Activated naive CD4-positive, alpha-beta T cell (primary cell): ENCODE measurements around the gene ADIPOQ.
A peak's percentile ranks its signal among the peaks of the same experiment; 100 is the strongest.
"Not testable (repeated sequence)": the region's sequence is repeated elsewhere in the genome, so short reads cannot be mapped to it uniquely, and the experiment has no call there.

Experiments used
- DNase-seq, 4 experiments: peaks; one replicate each; lab custom pipeline; 2025; lab: John Stamatoyannopoulos, UW

The ADIPOQ gene

DNA sequence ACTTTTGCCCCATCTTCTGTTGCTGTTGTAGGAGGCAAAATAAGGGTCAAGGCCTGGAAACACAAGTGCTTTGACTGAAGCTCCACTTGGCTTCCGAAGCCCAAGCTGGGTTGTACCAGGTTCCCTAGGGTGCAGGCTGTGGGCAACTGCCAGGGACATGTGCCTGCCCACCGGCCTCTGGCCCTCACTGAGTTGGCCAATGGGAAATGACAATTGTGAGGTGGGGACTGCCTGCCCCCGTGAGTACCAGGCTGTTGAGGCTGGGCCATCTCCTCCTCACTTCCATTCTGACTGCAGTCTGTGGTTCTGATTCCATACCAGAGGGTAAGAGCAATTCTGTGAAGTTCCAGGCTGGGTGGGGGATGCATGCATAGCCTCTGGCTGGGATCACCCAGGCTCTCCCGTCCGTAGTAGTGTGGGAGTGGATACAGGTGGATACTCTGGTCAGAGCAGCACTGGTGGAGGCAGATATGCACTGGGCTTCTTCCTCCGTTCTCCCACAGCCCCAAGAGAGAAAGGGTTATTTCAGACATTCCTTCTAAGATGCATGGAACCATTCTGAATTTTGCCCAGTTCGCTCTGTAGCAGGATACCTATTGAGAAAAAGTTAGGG, at the start of gene ADIPOQ:
Gene ADIPOQ, plus strand, starts transcription at position 285 of the 613 bp plus-strand sequence. CDS start 10,349 bp downstream, outside the sequence.
- DNase-seq, result no peak

DNA sequence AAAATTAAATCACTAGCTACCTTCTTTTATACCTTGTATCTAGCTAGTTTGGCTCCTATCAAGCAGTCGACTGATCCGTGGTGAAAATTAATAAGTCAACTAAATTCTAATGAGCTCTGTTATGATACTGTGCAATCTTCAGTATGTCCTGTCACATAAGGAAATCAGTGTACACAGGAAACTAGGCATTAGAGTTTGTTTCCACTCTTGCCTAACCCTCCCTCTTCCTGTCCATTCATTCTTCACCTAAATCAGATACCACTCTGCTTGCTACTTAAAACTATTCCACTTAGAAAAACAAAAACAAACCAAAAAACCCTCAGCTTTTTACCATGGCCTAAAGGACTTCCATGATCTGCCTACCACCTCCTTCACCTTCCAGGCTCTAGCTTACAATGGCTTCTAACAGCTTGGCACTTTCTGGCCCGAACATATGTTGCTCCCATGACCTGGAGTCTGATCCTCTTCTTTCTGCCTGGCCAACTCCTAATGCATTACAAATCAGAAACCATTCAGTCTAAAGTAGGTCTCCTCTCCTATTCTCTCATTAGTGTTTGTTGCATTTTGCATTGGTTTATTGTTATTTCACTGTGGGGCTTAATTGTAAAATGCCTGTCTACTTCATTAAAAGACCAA, 44.2 kb upstream of the ADIPOQ start:
- DNase-seq, result no peak

DNA sequence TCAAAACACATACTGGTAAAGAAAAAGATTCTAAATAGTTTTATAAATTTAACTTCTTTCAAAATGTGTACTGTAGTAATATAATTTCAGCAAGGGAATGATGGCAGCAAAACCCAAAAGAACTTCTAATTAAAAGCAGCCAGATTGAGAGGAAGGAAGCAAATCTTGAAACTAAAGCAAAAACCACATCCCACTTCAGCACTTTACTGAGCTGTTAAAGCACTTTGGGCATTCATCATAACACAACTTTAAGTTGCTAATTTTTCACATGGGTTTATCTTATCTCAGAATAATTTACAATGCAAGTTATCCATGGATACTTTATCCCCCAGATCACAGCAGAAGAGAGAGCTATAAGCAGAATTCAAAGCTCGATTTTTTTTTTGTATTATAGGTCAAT, 42.2 kb upstream of the ADIPOQ start:
- DNase-seq, result no peak

DNA sequence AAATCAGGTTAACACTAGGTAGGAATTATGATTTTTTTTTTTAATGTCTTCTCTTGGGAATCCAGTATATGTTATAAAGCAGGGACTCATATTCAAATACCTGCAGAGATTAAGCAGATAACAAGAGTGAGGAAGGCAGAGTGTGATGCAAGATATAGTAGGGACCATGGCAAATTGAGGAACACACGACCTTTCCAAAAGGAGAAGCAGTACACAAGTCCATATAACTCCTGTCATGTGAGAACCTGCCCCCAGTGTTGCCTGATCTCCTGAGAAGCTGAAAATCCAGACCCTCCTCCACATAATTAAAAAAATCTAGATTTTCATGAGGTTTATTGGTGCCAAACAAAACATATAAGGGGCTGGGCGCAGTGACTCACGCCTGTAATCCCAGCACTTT, 39.8 kb upstream of the ADIPOQ start:
- no peak for DNase-seq

DNA sequence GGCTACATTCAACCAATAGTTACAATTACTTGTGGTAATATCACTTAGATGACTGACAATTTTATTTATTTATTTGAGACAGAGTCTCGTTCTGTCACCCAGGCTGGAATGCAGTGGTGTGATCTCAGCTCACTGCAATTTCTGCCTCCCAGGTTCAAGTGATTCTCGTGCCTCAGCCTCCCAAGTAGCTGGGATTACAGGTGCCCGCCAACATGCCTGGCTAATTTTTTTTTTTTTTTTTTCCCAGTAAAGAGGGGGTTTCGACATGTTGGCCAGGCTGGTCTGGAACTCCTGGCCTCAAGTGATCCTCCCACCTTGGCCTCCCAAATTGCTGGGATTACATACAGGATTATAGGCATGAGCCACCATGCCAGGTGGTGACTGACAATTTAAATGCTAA, 39.1 kb upstream of the ADIPOQ start:
- DNase-seq, result not testable (repeated sequence)

DNA sequence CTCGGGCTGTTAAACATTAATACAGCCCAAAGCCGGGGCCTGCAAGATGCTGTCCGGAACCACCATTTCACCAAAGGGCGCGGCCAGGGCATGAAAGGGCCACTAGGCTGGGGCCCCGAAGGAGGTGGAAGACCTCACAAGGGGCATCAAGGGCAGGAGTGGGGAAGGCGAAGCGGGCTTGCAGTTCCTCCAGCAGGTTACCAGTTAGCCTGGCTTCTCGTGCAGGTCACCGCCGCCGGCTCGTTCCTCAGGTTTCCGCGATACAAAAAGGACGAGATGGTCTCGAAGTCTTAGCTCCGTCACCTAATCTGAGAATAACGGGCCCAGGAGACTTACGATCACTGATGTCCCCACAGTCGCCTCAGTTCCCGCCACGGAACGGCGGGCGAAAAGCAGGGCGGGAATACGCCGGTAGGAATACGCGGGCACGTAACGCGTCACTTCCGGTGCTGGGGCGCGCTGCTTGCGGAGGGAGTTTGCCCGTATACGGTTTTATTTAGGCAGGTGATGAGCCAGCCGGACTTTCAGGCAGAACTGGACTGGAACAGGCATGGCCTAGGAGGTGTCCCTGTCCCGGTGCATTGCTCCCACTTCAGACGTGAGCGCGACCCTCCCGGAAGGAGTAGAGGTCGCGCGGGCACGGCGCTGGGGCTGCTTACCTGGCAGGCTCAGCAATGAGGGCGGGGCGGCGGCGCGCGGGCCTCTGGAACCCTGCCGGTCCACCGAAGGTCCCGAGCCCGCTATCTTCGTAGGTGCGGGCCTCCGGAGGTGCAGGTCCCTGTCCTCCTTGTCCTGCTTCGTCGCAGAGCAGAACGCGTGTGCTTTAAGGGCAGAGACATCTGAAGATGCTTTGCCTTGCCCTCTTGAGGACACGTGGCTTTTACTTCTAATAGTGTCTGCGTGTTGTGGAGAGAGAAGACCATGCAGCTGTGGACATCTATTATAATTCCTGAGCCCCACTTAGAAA, 36.1 kb upstream of the ADIPOQ start, which contains the start of gene RFC4:
Gene RFC4, minus strand, starts transcription at position 394 of the 967 bp plus-strand sequence. CDS start 1,769 bp downstream, outside the sequence.
- DNase-seq, result peak; percentile 65 to 76 (median 70)

DNA sequence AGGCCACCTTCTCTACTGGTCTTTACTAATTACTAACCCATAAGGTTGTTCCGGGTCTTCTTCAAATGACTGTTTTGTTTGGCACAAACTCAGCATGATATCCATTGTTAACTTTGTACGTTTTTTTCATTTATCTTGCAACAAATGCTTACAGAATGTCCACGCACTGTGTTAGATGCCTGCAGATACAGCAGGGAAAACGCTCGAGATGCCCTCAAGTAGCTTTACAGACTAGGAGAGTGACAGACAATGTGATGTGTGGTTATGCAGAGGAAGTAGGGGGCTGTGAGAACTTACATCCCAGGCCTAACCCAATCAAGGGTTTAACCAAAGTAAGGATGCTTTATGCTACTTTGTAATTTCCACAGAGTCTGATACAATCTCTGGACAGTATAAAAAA, 35.3 kb upstream of the ADIPOQ start:
- no peak for DNase-seq

DNA sequence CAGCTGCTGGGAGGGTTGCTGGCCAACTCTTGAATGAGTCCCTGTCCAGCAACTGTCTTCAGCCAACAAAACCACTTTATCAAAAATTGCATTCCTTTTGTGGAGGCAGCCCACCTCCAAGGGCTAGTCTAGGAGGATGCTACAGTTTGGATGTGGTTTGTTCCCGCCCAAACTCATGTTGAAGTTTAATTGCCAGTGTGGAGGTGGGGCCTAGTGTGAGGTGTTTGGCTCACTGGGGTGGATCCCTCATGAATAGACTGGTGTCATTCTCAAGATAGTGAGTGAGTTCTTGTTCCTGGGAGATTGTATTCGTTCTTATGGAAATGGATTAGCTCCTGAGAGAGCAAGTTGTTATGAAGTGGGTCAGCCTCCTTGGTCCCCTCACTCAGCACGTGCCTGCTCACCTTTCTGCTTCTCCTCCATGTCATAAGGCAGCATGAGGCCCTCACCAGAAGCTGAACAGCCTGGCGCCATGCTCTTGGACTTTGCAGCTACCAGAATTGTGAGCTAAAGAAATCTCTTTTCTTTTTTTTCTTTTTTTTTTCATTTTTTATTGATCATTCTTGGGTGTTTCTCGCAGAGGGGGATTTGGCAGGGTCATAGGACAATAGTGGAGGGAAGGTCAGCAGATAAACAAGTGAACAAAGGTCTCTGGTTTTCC, 32.0 kb upstream of the ADIPOQ start:
- DNase-seq, result no peak

DNA sequence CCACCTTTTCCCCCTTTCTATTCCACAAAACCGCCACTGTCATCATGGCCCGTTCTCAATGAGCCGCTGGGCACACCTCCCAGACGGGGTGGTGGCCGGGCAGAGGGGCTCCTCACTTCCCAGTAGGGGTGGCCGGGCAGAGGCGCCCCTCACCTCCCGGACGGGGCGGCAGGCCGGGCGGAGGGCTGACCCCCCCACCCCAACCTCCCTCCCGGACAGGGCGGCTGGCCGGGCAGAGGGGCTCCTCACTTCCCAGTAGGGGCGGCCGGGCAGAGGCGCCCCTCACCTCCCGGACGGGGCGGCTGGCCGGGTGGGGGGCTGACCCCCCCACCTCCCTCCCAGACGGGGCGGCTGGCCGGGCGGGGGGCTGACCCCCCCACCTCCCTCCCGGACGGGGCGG, 31.2 kb upstream of the ADIPOQ start:
- DNase-seq, result not testable (repeated sequence)

DNA sequence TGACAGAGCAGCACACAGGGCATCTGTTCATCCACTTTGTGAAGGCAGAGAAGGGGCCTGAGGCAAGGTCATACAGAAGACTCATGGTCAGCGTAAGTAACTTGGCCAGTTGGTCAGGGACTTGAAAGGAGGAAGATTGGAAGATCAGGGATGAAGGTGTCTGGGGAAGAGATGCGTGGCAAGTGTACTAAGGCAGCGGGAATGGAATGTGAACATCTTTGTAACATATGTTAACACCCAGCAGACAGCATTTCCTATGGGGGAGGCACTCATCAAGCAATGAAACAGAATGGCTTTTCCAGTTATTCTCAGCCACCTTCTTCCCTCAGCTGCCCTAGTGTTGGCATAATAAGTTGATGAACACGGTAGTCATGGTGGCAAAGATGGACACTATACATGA, 28.4 kb upstream of the ADIPOQ start:
- no peak for DNase-seq

DNA sequence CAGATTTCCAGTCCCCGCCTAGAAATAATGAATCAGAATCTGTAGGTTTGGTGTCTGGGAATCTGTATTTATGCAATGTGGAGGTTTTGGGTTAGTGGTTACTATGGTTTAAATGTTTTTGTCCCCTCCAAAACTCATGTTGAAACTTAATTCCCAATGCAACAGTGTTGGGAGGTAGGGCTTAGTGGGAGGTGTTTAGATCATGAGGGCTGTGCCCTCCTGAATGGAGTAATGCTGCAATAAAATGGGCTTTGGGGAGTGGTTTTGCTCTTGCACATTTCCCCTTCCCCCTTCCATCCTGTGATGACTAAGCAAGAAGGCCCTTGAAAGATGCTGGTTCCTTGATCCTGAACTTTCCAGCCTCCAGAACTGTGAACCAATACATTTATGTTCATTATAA, 27.1 kb upstream of the ADIPOQ start:
- DNase-seq, result no peak

DNA sequence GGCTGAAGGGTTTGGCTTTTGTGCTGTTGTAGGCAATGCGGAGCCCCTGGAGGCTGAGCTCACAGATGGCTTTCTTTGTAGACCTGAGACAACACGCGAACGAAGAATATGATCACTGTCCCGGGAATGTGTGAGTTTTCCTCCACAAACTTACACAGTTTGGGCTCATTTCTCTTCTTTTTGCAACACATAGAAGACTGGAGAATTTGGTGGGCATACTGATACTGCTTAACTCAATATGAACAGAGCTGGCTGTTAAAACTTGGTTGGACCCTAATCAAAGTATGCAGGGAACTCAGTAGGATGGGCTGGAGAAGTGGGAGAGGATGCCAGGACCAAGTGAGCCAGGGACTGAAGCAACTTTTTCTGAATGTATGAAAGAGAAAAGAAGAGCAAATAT, 24.0 kb upstream of the ADIPOQ start:
- DNase-seq, result no peak

DNA sequence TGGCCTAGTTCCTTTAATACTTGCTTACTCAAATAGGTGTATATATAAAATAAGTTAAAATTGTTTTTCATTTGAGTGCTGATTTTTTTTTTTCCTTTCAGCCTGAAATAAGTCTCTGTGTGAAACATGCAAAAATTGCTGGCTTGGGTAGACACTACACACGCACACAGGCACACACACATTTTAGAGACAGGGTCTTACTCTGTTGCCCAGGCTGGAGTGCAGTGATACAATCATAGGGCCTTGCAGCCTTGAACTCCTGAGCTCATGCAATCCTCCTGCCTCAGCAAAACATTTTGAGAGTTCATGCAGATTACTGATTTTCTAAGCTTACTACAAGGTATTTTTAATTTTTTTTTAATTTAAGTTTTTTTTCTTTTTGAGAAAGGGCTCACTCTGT, 23.6 kb upstream of the ADIPOQ start:
- no peak for DNase-seq

DNA sequence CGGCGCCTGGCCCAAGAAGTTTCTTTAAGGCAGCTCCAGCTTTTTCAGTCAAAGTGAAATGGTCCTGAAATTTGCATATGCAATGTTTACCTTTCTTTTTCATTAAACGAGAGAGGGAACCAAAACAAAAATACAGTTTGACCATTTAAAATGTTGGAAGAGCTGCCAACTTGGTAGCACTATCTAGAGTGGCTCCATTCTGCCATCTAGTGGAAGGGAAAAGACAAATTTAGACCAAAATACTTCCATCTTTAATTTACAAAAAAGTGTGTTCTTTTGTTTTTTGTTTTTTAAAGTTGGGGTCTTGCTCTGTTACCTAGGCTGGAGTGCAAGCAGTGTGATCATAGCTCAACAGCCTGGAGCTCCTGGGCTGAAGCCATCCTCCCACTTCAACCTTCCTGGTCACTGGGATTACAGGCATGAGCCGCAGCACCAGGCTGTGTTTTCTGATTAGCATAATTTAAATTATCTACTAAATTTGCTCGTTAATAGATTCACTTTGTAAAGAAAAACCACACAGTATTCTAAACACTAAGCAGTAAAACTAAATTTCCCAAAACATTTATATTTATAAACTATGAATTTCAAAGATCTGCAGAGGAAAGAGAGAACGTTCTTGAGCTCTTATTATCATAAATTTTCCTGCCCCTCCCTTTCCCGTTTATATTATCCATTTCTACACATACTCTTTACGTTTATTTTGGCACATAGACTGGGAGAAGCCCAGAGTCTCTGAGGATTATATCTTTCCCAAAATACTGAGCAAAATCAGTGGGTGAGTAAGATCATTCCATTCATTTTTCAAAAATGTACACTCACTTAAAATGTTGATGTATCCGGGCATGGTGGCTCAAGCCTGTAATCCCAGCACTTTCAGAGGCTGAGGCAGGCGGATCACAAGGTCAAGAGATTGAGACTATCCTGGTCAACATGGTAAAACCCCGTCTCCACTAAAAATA, 20.8 kb upstream of the ADIPOQ start:
- no peak for DNase-seq

DNA sequence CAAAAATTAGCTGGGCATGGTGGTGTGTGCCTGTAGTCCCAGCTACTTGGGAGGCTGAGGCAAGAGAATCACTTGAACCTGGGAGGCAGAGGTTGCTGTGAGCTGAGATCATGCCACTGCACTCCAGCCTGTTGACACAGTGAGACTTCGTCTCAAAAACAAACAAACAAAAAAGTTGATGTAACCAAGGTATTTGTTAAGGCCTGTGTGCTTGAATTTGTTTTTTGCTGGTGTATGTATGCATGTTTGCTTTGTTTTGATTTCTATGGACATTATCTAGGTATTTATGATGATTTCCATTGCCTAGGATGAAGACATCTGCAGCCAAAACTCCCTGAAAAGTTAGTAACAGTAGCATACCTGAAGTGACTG, 20.1 kb upstream of the ADIPOQ start:
- DNase-seq, result not testable (repeated sequence)

DNA sequence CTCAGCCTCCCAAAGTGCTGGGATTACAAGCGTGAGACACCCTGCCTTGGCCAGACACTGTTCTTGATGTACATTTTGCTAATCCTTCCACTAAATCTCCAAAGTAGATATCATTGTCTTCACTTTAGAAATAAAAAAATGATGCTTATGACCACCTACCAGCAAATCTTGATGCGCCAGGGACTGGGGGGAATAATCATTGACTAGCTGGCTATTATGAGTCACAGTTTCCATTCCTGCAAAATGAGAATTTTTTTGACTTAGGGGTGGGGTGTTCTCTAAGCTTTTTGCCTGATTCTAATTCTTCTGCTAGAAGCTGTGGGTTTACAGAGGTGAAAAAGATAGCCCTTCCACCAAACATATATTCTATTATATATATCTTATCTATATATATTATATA, 19.1 kb upstream of the ADIPOQ start:
- no peak for DNase-seq

DNA sequence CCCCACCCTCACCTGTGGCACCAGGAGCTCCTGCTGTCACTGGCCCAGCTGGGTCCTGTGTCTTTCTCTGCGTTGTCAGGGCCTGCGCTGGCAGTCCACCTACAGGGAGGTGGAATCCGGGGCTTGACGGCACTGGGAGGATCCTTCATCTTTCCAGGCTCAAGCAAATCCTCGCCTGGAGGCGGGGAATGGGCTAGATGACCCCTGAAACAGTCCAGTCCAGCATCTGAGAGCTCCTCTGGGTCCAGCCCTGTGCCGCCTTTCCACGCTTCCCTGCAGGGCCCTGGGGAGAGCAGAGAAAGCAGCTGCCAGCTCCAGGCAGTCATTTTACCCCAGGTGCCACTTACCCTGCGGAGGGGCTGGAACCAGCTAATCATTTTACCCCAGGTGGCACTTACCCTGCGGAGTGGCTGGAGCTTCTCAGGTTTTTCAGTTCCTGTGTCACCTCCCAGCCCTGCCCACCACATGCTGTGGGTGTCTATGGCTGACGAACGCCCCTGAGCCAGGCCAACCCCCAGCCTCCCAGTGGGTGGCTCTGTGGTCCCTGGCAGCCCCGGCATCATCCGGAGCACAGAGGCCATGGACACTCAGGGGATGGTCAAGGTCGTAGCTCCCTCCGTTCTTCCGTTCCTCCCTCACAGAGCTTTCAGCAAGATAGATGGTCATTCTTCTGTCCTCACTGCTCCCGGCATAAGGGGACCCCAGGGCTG, 17.9 kb upstream of the ADIPOQ start:
- no peak for DNase-seq

DNA sequence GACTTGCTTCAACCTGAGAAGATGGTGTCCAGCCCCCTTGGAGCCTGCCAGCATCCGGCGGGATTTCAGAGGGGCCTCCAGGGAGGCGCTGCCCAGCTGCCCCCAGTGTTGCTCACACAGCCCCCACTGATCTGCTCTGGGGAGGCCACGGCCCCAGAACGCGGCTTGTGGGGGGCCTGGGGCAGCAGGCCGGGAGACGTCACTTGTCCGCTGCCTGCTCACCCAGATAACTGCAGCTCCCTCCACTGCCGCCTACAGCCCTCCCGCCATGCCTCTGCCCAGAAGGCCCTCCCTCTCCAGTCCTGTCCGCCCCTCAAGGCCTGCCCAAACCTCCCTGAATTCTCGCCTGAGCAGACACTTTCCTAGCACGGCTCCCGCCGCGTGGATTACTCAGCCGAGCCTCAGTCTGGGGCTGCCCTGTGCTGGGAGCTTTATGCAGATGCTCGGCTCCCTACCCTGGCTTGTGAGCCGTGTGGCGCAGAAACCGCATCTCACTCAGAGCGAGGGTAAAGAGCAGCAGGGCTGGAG, 17.2 kb upstream of the ADIPOQ start:
- peak in 3 of 4 experiments; percentile 11 to 21 (median 12) for DNase-seq

DNA sequence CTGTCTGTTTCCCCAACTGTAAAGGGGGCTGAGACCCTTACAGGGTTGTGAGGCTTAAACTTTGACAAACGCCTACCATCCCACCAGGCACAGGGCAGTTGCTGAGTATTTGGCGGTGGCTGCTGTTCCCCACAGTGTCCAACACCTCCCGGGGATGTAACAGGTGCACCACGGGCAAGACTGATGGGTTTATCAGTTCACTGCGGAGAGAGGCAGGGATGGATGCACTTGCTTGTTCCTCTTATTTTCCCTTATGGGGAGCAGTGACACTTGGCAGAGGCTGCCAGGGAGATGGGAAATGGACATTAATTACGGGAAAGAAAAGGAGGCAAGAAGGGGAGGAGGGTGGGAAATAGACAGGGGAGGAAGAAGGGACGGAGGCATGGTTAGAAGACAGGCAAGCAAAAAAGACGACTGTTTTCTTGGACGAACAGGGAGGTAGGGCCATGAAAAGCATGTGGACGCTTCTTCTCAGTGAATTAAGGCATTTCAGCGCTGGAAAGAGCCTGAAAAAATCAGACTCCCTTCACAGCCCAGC, 16.6 kb upstream of the ADIPOQ start:
- DNase-seq, result no peak
